K562 (cell line): ENCODE results near the gene KLHL22. TPM values are rescaled to one million over a fixed set of nuclear protein-coding genes. Genes with fewer than 3 reads are reported as not detected.

Experiments used
- ATF7 ChIP-seq: fragments of 450-650 bp; IDR thresholded peaks from 2 replicates; pipeline ENCODE4 v1.7.1; 2014; ENCODE audit warnings: mild to moderate bottlenecking, moderate library complexity
- CBX8 ChIP-seq: fragments of 200-600 bp; sonication (generic); IDR thresholded peaks from 2 replicates; pipeline ENCODE4 v1.6.1; 2012; ENCODE audit warnings: borderline replicate concordance, mixed run types, low read depth, mild to moderate bottlenecking, moderate library complexity, mixed read lengths, low read length, control low read depth, inconsistent platforms; ENCODE audit not compliant: poor library complexity, severe bottlenecking; ENCODE audit errors: extremely low read depth
- DPF2 ChIP-seq: fragments of 450-650 bp; IDR thresholded peaks from 2 replicates; pipeline ENCODE4 v1.6.1; 2016
- ELF1 ChIP-seq: fragments of 200-800 bp; sonication (Bioruptor generic); IDR thresholded peaks from 2 replicates; pipeline ENCODE4 v1.6.1; 2016; ENCODE audit warnings: missing genetic modification characterization, missing compliant biosample characterization
- FOS ChIP-seq: IDR thresholded peaks from 3 replicates; pipeline ENCODE4 v1.6.1; 2011; ENCODE audit not compliant: insufficient read length; ENCODE audit errors: extremely low read depth
- HNRNPH1 ChIP-seq: fragments of 200-400 bp; formaldehyde crosslinking; optimal IDR thresholded peaks from 2 replicates; pipeline ENCODE3; 2017; ENCODE audit warnings: low read depth, mild to moderate bottlenecking, low read length, moderate library complexity
- KLF10 ChIP-seq: fragments of 250-450 bp; sonication (Bioruptor Pico); IDR thresholded peaks from 2 replicates; pipeline ENCODE4 v1.6.1; 2021; ENCODE audit warnings: matching md5 sums
- LARP7 ChIP-seq: fragments of 450-650 bp; IDR thresholded peaks from 2 replicates; pipeline ENCODE4 v1.6.1; 2016
- MEF2D ChIP-seq: conservative IDR thresholded peaks from 2 replicates; pipeline ENCODE4 v1.6.1; 2016; ENCODE audit warnings: low read depth, missing genetic modification characterization, missing compliant biosample characterization
- MLLT1 ChIP-seq, 2 experiments: fragments of 450-650 bp; IDR thresholded peaks; 2 replicates each; pipeline ENCODE4 v1.6.1; 2016
- PTBP1 ChIP-seq: fragments of 200-400 bp; formaldehyde crosslinking; IDR thresholded peaks from 2 replicates; pipeline ENCODE4 v1.6.1; 2017; ENCODE audit warnings: low read depth, low read length
- RFX7 ChIP-seq: fragments of 250-450 bp; sonication (Bioruptor Pico); IDR thresholded peaks from 2 replicates; pipeline ENCODE4 v1.5.1; 2021; ENCODE audit warnings: mild to moderate bottlenecking
- RHOXF2B ChIP-seq: fragments of 250-450 bp; sonication (Bioruptor Pico); conservative IDR thresholded peaks from 2 replicates; pipeline ENCODE4 v1.5.1; 2021
- SIX5 ChIP-seq, 2 experiments: IDR thresholded peaks; 2 replicates each; pipeline ENCODE4 v1.6.1; 2011; ENCODE audit warnings: low read length in 2 of 2, borderline replicate concordance in 1 of 2, low read depth in 1 of 2, mild to moderate bottlenecking in 1 of 2, moderate library complexity in 1 of 2; ENCODE audit not compliant: insufficient read depth in 1 of 2
- SMAD3 ChIP-seq: fragments of 450-650 bp; formaldehyde crosslinking; conservative IDR thresholded peaks from 2 replicates; pipeline ENCODE4 v1.4.0; 2020; ENCODE audit warnings: mild to moderate bottlenecking
- SMAD4 ChIP-seq: fragments of 250-450 bp; sonication (Bioruptor Pico); conservative IDR thresholded peaks from 2 replicates; pipeline ENCODE4 v1.8.0; 2021; ENCODE audit warnings: inconsistent platforms, mild to moderate bottlenecking, moderate library complexity
- TEAD2 ChIP-seq: fragments of 450-650 bp; IDR thresholded peaks from 2 replicates; pipeline ENCODE4 v1.6.1; 2016; ENCODE audit warnings: missing genetic modification characterization, control low read depth, missing compliant biosample characterization
- THAP7 ChIP-seq: fragments of 250-450 bp; sonication (Bioruptor Pico); IDR thresholded peaks from 2 replicates; pipeline ENCODE4 v1.5.0; 2021
- TSC22D4 ChIP-seq: fragments of 450-650 bp; IDR thresholded peaks from 2 replicates; pipeline ENCODE4 v1.6.1; 2016; ENCODE audit warnings: missing genetic modification characterization, missing biosample characterization, control low read depth
- ZKSCAN1 ChIP-seq: fragments of 150-350 bp; IDR thresholded peaks from 2 replicates; pipeline ENCODE4 v1.6.1; 2016; ENCODE audit warnings: low read depth, low read length
- ZNF431 ChIP-seq: sonication (generic); formaldehyde crosslinking; IDR thresholded peaks from 2 replicates; pipeline ENCODE4 v1.8.0; 2022; ENCODE audit warnings: mild to moderate bottlenecking, missing genetic modification reagents
- ZNF436 ChIP-seq: fragments of 250-450, 450-650 bp; sonication (Bioruptor Pico); formaldehyde crosslinking; IDR thresholded peaks from 2 replicates; pipeline ENCODE4 v1.7.0; 2020; ENCODE audit warnings: mild to moderate bottlenecking
- polyA plus RNA-seq, 8 experiments: library from polyadenylated mRNA; depleted of rRNA in 4 of 8; stranded (reverse) in 5 of 8; unstranded in 3 of 8; fragments of >200 nt; fragmentation: Nextera tagmentation in 2 of 8; fragmentation: Illumina TruSeq in 1 of 8; extraction: Ambion mirVana in 2 of 8; extraction: Trizol in 1 of 8; gene quantifications; 2 replicates each; pipeline versions ENCODE4 v1.2.1 to v1.2.3, GENCODE V29; 2011 to 2014; ENCODE audit warnings: inconsistent platforms in 1 of 8, missing spikeins in 1 of 8
- total RNA-seq, 7 experiments: library from RNA; depleted of rRNA in 6 of 7; stranded (reverse); fragments of >200 nt in 6 of 7; fragmentation: Illumina TruSeq in 2 of 7; extraction: Trizol in 2 of 7; gene quantifications; 2 replicates each; pipeline versions ENCODE4 v1.2.1 to v1.2.3, GENCODE V29; 2011 to 2021; ENCODE audit warnings: low replicate concordance in 1 of 7
- TF ChIP-seq, protein P1 (sequence below): fragments of 250-450 bp; sonication (Bioruptor Pico); IDR thresholded peaks from 2 replicates; pipeline ENCODE4 v1.9.0; 2021; ENCODE audit warnings: mild to moderate bottlenecking, inconsistent platforms
- TF ChIP-seq, protein P2 (sequence below): sonication (generic); formaldehyde crosslinking; IDR thresholded peaks from 2 replicates; pipeline ENCODE4 v1.8.0; 2022; ENCODE audit warnings: mild to moderate bottlenecking, low read depth, missing genetic modification reagents

KLHL22 gene
- total and polyA plus RNA-seq, 9 of the 15 experiments (the other 6 are each of a cell fraction or from before 2014, with no cell fraction given), result 1.3 to 25.6 (median 15.2) TPM

DNA sequence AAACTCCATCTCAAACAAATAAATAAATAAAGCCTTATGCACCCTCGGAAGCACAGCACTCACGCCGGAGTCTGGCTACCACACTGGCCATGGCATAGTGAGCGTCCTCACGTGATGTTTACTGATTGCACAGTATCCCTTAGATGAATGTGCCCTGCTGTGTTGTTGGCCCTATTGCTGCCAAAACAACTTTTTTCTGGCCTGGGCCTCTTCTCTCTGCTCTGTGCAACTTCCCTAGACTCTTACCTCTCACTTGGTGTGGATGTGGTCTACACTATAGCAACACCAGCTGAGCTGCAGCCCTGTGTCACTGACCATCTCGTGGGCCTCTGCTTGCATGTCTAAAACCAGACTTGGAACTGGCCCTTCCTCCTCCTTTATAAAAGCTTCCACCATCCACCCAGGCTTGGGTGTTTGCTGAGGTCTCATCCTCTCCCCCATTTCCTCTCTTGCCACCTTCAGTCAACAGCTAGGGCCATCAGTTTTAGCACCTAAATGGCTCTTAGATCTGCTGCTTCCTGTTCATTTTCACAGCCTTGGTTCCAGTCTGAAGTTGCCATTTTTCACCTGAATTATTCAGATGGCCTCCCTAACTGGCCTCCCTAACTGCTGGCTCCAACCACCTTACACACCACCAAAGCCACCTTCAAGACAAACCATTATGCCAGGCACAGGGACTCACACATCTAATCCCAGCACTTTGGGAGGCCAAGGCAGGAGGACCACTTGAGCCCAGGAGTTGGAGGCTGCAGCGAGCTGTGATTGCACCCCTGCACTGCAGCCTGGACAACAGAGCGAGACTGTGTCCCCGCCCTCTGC, 92.4 kb downstream of the KLHL22 start (continued):
- TF ChIP-seq ATF7 (no peak), ZNF436 (0 out of 2 replicates have a peak, but pooled peaks have one; percentile 23), PTBP1 (0 out of 2 replicates have a peak, but pooled peaks have one; percentile 9), TSC22D4 (0 out of 2 replicates have a peak, but pooled peaks have one; percentile 71), SIX5 (IDR thresholded peaks at IDR 0.05; ENCODE audit: borderline replicate concordance in 1 of 2, insufficient read depth in 1 of 2, low read depth in 1 of 2, low read length in 2 of 2) (0 out of 4 replicates have a peak, but pooled peaks of 1 of the 2 experiments have one; percentile 9), ELF1 (tag) (no peak), MEF2D (no peak), SMAD4 (no peak), MLLT1 (IDR thresholded peaks at IDR 0.05) (no peak), ZNF431 (CRISPR knock-in tag) (no peak), TEAD2 (no peak), RHOXF2B (CRISPR knock-in tag) (0 out of 2 replicates have a peak, but pooled peaks have one; percentile 68), KLF10 (CRISPR knock-in tag) (no peak), DPF2 (no peak), RFX7 (CRISPR knock-in tag) (0 out of 2 replicates have a peak, but pooled peaks have one; percentile 7), SMAD3 (no peak), ZKSCAN1 (no peak), THAP7 (no peak), FOS (no peak), CBX8 (no peak), LARP7 (no peak), HNRNPH1 (no peak)
- TF ChIP-seq, protein P1, sequence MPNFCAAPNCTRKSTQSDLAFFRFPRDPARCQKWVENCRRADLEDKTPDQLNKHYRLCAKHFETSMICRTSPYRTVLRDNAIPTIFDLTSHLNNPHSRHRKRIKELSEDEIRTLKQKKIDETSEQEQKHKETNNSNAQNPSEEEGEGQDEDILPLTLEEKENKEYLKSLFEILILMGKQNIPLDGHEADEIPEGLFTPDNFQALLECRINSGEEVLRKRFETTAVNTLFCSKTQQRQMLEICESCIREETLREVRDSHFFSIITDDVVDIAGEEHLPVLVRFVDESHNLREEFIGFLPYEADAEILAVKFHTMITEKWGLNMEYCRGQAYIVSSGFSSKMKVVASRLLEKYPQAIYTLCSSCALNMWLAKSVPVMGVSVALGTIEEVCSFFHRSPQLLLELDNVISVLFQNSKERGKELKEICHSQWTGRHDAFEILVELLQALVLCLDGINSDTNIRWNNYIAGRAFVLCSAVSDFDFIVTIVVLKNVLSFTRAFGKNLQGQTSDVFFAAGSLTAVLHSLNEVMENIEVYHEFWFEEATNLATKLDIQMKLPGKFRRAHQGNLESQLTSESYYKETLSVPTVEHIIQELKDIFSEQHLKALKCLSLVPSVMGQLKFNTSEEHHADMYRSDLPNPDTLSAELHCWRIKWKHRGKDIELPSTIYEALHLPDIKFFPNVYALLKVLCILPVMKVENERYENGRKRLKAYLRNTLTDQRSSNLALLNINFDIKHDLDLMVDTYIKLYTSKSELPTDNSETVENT (CRISPR knock-in tag), result peak; percentile 42; the same call in 1 of the 2 replicates
- TF ChIP-seq, protein P2, sequence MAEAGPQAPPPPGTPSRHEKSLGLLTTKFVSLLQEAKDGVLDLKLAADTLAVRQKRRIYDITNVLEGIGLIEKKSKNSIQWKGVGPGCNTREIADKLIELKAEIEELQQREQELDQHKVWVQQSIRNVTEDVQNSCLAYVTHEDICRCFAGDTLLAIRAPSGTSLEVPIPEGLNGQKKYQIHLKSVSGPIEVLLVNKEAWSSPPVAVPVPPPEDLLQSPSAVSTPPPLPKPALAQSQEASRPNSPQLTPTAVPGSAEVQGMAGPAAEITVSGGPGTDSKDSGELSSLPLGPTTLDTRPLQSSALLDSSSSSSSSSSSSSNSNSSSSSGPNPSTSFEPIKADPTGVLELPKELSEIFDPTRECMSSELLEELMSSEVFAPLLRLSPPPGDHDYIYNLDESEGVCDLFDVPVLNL (CRISPR knock-in tag), result peak; percentile 59; the same call in 1 of the 2 replicates
